ELR (cell line): Measurements from ENCODE around the gene MIA2.
"Not testable (repeated sequence)": the region's sequence is repeated elsewhere in the genome, so short reads cannot be mapped to it uniquely, and the experiment has no call there.

Experiments used
- DNase-seq: peaks from one replicate; pipeline ENCODE4 v3.0.0-alpha.2; 2015; ENCODE audit warnings: low read depth

Gene MIA2, protein sequence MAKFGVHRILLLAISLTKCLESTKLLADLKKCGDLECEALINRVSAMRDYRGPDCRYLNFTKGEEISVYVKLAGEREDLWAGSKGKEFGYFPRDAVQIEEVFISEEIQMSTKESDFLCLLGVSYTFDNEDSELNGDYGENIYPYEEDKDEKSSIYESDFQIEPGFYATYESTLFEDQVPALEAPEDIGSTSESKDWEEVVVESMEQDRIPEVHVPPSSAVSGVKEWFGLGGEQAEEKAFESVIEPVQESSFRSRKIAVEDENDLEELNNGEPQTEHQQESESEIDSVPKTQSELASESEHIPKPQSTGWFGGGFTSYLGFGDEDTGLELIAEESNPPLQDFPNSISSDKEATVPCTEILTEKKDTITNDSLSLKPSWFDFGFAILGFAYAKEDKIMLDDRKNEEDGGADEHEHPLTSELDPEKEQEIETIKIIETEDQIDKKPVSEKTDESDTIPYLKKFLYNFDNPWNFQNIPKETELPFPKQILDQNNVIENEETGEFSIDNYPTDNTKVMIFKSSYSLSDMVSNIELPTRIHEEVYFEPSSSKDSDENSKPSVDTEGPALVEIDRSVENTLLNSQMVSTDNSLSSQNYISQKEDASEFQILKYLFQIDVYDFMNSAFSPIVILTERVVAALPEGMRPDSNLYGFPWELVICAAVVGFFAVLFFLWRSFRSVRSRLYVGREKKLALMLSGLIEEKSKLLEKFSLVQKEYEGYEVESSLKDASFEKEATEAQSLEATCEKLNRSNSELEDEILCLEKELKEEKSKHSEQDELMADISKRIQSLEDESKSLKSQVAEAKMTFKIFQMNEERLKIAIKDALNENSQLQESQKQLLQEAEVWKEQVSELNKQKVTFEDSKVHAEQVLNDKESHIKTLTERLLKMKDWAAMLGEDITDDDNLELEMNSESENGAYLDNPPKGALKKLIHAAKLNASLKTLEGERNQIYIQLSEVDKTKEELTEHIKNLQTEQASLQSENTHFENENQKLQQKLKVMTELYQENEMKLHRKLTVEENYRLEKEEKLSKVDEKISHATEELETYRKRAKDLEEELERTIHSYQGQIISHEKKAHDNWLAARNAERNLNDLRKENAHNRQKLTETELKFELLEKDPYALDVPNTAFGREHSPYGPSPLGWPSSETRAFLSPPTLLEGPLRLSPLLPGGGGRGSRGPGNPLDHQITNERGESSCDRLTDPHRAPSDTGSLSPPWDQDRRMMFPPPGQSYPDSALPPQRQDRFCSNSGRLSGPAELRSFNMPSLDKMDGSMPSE (N-terminal part only)

DNA sequence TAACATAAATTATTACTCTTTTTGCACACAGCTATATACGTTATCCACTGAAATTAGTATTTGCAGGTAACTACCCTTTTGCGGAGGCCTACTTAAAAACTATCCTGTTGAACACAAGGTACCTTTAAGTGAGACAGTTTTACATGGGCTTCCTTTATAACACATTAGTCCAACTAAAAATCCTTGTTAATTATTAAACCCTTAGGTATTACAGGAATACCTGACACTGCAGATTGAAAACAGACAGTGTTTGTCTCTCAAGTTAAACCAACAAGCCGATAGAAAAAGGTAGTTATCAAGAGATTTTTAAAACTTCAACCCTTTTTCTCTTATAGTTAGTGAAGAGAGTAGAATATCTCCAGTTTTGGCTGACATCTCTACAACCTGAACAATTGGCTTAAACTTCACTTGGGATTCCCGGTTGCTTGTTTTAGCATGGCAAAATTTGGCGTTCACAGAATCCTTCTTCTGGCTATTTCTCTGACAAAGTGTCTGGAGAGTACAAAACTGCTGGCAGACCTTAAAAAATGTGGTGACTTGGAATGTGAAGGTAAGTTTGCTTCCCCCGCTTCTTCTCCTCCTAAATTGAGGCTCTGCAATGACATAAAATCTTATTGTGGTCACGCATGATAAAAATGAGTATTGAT is at the start of gene MIA2:
MIA2 (plus strand) TSS at position 236 of the 647 bp plus-strand sequence; CDS start at position 436, 200 bp downstream.
- no peak for DNase-seq

DNA sequence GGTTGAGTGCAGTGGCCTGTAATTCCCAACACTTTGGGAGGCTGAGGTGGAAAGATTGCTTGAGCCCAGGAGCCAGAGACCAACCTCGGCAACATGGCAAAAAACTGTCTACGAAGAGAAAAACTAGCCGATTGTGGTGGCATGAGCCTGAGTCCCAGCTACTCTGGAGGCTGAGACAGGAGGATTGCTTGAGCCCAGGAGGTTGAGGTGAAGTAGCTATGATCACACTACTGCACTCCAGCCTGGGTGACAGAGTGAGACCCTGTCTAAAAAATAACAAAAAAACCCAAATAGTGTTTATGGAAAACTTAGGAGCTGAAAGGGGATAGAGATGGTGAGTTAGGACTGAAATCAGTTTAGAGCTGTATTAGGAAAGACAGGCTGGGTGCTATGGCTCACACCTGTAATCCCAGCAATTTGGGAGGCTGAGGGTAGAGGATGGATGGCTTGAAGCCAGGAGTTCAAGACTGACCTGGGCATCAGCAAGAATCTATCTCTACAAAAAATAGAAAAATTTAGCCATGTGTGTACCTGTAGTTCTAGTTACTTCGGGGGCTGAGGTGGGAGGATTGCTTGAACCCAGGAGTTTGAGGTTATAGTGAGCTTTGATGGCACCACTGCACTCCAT is 49.0 kb upstream of the MIA2 start:
- no peak for DNase-seq

DNA sequence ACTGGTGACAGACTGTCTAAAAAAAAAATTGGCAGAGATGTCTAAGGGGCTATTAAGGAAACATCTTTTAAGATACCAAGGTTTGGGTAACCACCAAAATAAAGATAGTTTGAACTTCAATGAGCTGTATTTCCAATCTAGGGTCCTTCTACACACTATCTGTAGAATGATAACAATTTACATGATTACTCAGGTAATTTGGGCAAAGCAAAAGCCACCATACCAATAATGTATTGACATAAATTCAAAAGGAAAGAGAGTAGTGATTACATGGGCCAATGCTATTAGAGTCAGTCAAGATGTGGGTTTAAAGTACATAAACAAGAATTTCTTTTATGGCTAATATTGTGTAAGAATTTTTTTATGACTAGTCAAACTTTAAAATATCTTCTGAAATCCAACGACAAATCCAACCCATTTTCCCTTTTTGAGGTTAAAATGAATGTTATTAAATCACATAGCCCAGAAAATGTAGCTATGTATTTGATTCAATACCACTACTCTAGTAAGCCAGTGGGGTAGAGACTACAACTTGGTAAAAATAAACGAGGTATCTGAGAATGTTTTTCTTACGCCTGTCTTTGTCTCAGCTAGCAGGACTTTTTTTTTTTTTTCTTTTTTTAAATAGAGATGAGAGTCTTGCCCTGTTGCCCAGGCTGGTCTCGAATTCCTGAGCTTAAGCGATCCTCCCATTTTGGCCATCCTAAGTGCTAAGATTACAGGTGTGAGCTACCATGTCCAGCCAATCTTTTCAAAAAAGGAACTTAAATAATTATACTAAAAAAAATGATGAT is 48.3 kb upstream of the MIA2 start:
- no peak for DNase-seq

DNA sequence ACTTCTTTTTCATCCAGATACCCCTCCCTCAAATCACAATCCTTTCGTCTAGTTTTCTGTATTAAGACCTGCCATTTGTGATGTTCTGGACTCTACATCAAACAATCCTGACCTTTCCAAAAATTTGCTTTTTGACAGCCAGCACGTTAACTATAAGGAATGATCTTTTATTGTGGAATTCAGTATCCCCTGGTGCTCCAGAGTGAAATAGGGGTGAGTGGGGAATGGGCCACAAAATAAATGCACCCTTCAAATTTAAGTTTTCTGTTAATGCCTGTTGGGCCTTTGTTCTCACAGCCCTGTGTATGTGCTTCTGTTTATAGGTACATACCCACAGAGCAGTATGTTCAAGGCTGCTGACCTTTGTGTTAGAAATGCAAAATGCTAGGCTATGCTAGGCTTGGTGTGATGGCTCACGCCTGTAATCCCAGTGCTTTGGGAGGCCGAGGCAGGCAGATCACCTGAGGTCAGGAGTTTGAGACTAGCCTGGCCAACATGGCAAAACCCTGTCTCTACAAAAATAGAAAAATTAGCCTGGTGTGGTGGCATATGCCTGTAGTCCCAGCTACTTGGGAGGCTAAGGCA is 46.7 kb upstream of the MIA2 start:
- no peak for DNase-seq

- no peak for DNase-seq
Measured at GRCh38 chr14:39203659-39204606, 29.8 kb upstream of the MIA2 start.

DNA sequence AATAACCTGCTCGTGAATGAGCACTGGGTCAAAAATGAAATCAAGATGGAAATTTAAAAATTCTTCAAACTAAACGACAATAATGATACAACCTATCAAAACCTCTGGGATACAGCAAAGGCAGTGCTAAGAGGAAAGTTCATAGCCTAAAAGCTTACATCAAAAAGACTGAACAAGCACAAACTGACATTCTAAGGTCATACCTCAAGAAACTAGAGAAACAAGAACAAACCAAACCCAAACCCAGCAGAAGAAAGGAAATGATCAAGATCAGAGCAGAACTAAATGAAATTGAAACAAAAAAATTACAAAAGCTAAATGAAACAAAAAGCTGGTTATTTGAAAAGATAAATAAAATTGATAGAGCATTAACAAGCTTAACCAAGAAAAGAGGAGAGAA is 26.3 kb upstream of the MIA2 start:
- DNase-seq: not testable (repeated sequence)

- DNase-seq: no peak
Measured at GRCh38 chr14:39211109-39211741, 22.5 kb upstream of the MIA2 start.

DNA sequence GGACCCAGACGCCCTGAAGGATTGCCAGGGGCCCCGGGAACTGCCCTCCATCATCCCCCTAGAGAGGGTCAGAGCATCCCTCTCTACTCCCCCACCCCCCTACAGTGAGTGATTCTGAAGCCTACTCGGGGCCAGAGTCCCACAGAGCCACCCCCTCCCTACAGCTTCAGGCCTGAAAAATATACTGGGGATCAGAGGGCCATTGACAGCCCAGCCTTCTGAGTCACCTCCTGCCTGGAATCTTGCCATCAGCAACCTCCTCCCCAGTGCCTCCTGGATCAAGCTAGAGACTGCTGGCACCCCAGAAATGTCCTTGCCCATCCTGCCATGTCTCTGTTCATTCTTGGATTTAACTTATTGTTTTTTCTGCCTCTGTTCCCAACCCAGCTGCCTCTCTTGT is 21.7 kb upstream of the MIA2 start:
- DNase-seq: peak; percentile 48

DNA sequence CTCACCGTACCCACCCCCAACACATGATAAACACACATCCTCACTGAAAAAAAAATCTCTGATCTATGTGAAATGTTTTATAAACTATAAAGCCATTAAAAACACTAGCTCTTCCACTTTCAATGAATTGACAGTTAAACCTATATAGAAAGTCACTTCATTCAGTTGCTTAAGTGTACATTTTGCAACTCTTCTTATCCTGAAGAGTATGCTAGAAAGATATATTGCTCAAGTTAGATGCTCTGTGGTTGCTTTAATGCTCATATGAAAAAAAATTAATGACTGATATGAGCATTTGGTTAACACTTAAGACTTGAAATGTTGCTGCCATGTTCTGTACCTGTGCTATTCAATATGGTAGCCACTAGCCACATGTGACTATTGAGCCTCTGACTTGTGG is 21.0 kb upstream of the MIA2 start:
- DNase-seq: no peak

DNA sequence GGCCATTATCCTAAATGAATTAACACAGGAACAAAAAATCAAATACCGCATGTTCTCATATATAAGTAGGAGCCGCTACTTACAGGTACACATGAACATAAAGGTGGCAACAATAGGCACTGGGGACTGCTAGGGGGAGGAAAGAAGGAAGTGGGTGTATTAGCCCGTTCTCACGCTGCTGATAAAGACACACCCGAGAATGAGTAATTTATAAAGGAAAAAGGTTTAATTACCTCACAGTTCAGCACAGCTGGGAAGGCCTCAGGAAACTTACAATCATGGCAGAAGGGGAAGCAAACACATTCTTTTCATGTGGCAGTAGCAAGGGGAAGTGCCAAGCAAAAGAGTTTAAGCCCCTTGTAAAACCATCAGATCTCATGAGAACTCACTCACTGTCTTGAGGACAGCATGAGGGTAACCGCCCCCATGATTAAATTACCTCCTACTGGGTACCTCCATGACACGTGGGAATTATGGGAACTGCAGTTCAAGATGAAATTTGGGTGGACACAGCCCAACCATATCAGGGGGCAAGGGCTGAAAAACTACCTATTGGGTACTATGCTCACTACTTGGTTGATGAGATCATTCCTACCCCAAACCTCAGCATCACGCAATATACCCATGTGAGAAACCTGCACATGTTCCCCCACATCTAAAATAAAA is 16.4 kb upstream of the MIA2 start:
- no peak for DNase-seq

DNA sequence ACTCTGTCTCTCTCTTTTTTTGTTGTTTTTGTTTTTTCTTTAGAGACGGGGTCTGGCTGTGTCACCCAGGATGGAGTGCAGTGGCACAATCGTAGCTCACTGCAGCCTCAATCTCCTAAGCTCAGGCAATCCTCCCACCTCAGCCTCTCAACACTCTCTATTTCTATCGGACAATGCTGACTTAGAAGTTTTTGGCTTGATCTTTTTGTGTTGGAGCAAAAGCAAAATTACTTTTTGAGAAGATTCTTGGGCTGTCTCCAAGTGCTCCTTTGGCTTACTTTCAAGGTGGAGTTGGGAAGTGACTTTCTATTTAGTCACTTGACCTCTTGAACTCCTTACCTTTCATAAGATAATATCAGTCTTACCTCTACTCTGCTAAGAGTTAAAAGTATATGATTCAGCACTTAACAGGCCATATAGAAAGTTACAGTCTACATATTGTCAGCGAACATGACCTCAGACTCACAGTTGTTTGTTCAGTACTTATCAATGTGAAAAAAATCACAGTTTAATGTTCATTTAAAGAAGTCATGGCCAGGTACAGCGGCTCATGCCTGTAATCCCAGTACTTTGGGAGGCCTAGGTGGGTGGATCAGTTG is 15.4 kb upstream of the MIA2 start:
- peak; percentile 66 for DNase-seq

DNA sequence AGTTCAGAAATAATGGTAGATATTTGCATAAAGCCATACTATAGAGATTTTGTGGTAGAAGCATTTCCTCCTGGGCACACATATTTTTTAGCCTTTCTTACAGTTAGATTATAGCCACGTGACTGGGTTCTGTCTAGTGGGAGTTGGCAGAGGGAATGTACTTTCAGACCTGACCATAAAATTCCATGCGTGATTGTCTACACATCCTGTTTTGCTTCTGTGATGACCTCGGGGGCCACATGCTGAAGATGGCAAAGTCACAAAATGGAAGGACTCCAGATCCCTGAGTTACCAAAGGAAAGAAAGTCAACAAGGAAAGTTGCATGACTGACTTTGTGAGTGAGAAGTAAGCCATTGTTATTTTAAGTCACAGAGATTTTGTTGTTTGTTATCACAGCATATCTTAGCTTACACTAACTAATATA is 14.6 kb upstream of the MIA2 start:
- peak; percentile 52 for DNase-seq

DNA sequence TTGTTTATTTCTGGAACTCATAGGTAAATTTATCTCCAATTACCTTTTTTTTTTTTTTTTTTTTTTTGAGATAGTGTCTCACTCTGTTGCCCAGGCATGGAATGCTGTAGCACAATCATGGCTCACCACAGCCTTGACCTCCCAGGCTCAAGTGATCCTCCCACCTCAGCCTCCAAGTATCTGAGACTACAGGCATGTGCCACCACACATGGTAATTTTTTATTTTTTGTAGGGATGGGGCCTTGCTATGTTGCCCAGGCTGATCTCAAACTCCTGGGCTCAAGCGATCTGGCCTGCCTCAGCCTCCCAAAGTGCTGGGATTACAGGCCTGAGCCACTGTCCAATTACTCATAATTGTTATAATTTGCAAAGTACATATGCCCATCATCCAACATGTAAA is 13.2 kb upstream of the MIA2 start:
- not testable (repeated sequence) for DNase-seq

- no peak for DNase-seq
Measured at GRCh38 chr14:39228044-39228443, 5.7 kb upstream of the MIA2 start.

DNA sequence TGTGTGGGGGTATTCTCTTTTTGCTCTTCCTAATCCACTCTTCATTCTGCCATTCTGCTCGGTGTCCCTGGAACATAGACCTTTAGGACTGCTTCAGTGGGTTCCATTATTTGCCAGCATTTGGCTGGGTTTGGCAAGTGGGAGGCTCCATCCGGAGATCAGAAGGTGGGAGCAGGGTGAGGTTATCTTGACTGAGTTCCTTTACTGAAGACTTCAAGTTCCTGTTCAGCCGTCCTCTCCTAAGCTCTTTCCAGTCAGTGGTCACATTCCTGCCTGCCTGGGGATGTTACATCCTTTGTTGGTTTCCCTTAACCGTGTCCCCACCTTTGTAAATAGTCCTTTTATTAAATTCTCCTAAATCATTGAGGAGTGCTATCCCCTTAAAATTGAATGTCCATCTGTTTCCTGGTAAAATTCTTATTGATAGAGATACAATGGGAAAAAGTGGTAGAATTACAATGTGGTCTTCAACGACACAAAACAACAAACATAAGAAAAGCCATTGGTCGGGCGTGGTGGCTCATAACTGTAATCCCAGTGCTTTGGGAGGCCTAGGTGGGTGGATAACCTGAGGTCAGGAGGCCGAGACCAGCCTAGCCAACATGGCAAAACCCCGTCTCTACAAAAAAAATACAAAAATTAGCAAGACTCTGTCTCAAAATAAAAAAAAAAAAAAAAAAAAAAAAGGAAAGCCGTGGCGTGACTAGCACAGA is 5.0 kb upstream of the MIA2 start:
- no peak for DNase-seq

- DNase-seq: peak; percentile 39
Measured at GRCh38 chr14:39229222-39229543, 4.5 kb upstream of the MIA2 start.

DNA sequence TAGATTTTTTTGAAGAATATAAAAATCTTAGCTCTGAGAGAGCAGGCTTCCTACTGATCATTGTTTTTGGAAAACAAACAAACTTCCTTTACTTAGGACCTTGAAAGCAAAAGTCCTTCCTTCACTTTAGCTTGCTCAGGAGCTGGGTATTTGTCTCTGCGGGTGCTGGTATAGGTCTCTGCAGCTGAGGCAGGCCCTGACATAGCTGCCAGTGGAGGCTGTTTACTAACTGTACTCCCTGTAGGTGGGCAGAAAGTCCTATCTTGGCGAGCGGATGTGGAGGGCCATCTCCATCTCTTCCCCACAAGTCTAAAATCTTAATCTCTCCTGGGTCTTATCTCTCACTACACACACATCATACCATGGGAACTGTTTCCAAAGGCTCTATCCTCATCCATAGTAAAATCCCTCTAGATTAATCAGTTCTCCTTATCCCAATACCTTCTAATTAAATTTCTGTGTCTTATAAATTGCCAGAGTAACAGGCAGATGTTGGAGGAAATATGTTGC is 4.1 kb upstream of the MIA2 start:
- DNase-seq: no peak
